ENCODE results near the gene CLEC20A. TPM values are rescaled to one million over a fixed set of nuclear protein-coding genes. Genes with fewer than 3 reads are reported as not detected.

Gene CLEC20A
- total RNA-seq, 1 experiment from 2014 or later: not detected

DNA sequence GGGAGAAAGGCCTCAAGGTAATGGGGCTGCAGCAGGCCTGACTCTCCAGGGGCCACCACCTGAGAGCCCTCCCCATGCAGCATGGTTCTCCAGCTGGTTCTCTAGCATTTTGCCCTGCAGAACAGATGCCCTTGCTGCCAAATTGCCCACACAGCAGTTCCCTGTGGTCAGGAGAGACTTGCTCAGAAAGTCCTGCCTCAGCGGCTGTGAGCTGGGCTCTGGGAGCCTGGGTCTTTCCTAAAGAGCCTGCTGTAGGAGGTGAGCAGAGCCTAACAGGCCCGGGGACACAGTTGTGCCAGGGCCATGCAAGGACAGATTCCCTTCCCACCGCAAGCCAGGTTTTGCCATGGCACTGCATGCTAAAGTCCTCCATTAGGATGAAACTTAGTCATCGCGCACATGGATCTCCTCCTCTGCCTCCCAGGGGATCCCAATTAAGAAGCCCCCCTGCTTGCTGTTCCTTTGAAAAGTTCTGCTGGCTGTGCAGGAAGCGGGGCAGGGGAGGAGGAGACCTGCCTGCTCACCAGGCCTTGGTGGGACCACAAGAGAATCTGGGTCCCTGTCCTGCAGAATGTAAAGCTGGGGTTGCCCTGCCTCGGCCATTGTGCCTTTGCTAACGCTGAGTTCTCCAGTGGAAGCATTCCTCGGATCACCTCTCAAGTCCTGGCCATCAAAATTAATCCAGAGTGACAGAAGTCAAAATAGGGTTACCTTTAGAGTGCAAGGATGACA lies 37.5 kb upstream of the CLEC20A start:
- Histone ChIP-seq H3K4me1 (ENCODE audit: insufficient read depth, low read length) (peaks cover 61% of the 10 kb centered on the region), H2AFZ (ENCODE audit: low read length) (no peak overlapping the region), H3K9me2 (replicated peaks; ENCODE audit: low read length) (no peaks in the 10 kb centered on the region), H3K79me2 (ENCODE audit: low read length) (no peaks in the 10 kb centered on the region), H4K20me1 (ENCODE audit: low read length) (no peaks in the 10 kb centered on the region), H3F3A (ENCODE audit: low read length, unreplicated experiment) (peaks cover 4% of the 10 kb centered on the region), H3K36me3 (ENCODE audit: low read depth, low read length) (no peaks in the 10 kb centered on the region), H3K9ac (ENCODE audit: low read length) (no peak overlapping the region), H3K27me3 (ENCODE audit: low read length) (no peaks in the 10 kb centered on the region), H3K27ac (ENCODE audit: low read length) (no peak overlapping the region), H3K4me2 (ENCODE audit: low read length) (no peak overlapping the region), H3K4me3 (ENCODE audit: low read length) (no peak overlapping the region), H3K9me3 (ENCODE audit: low read length) (no peaks in the 10 kb centered on the region)
- BruUV-seq (replicated peaks): no TSS peak
- ChIA-PET POLR2A (ENCODE audit: unreplicated experiment) (no interaction called here), CTCF (interaction anchor here (0.7 kb wide), 1 partner anchor 226 kb away, joined by 3 read pairs; no protein-coding TSS in a partner anchor)
- intact Hi-C loops (cut with micrococcal nuclease): loop anchor here (5.0 to 10.0 kb wide), 2 partner anchors 222 to 360 kb away; no protein-coding TSS in a partner anchor
- no peak for ATAC-seq
- TF ChIP-seq CTCF (conservative IDR thresholded peaks at IDR 0.05; ENCODE audit: low read depth, low read length): no peak
- no peak for TF ChIP-seq EZH2phosphoT487 (IDR thresholded peaks at IDR 0.05; ENCODE audit: borderline replicate concordance, low read length)
- TF ChIP-seq EZH2 (IDR thresholded peaks at IDR 0.05; ENCODE audit: low read length, unreplicated experiment): no peak
- no peak for DNase-seq

GRCh38 chr1:178533121-178533946 lies 36.6 kb upstream of the CLEC20A start:
- Histone ChIP-seq H2AFZ (ENCODE audit: low read length) (no peak overlapping the region), H3K79me2 (ENCODE audit: low read length) (no peaks in the 10 kb centered on the region), H3K4me3 (ENCODE audit: low read length) (no peak overlapping the region), H3K27ac (ENCODE audit: low read length) (no peak overlapping the region), H3K9ac (ENCODE audit: low read length) (no peak overlapping the region), H3K27me3 (ENCODE audit: low read length) (no peaks in the 10 kb centered on the region), H3K9me3 (ENCODE audit: low read length) (no peaks in the 10 kb centered on the region), H3K36me3 (ENCODE audit: low read depth, low read length) (no peaks in the 10 kb centered on the region), H3K4me1 (ENCODE audit: insufficient read depth, low read length) (peaks cover 54% of the 10 kb centered on the region), H3F3A (ENCODE audit: low read length, unreplicated experiment) (peaks cover 4% of the 10 kb centered on the region), H3K9me2 (replicated peaks; ENCODE audit: low read length) (no peaks in the 10 kb centered on the region), H4K20me1 (ENCODE audit: low read length) (no peaks in the 10 kb centered on the region), H3K4me2 (ENCODE audit: low read length) (no peak overlapping the region)
- no TSS peak for BruUV-seq (replicated peaks)
- no peak for ATAC-seq
- POLR2A ChIA-PET (ENCODE audit: unreplicated experiment): no interaction called here
- intact Hi-C loops (cut with micrococcal nuclease): loop anchor here (2.0 to 10.0 kb wide), 3 partner anchors 221 to 467 kb away; no protein-coding TSS in a partner anchor
- CTCF ChIA-PET: interaction anchor here (0.7 to 2.1 kb wide), 5 partner anchors 57 to 549 kb away, joined by 3 to 7 read pairs (median 4); no protein-coding TSS in a partner anchor
- TF ChIP-seq CTCF (conservative IDR thresholded peaks at IDR 0.05; ENCODE audit: low read depth, low read length): no peak
- no peak for TF ChIP-seq EZH2phosphoT487 (IDR thresholded peaks at IDR 0.05; ENCODE audit: borderline replicate concordance, low read length)
- no peak for TF ChIP-seq EZH2 (IDR thresholded peaks at IDR 0.05; ENCODE audit: low read length, unreplicated experiment)
- DNase-seq: no peak

Measured in PC-3 (cell line).